Measurements from ENCODE around the gene INKA1.

The INKA1 gene

GRCh38 chr3:49785565-49786356, 17.3 kb upstream of the INKA1 start:
- in situ Hi-C loops (cut with MboI; ENCODE audit: low pct_unique_long_range_greater_than_20kb, low sequenced_read_pairs): no loop called here
- DNase-seq: peak; percentile 61

- in situ Hi-C loops (cut with MboI; ENCODE audit: low pct_unique_long_range_greater_than_20kb, low sequenced_read_pairs): no loop called here
- peak; percentile 99 for DNase-seq
Measured at GRCh38 chr3:49786357-49787181, 16.5 kb upstream of the INKA1 start, which contains the start of gene IP6K1. Gene IP6K1 (minus strand): TSS chr3:49786542. CDS start chr3:49748040, 38,502 bp downstream.

GRCh38 chr3:49787182-49787464, 15.9 kb upstream of the INKA1 start:
- in situ Hi-C loops (cut with MboI; ENCODE audit: low pct_unique_long_range_greater_than_20kb, low sequenced_read_pairs): no loop called here

DNA sequence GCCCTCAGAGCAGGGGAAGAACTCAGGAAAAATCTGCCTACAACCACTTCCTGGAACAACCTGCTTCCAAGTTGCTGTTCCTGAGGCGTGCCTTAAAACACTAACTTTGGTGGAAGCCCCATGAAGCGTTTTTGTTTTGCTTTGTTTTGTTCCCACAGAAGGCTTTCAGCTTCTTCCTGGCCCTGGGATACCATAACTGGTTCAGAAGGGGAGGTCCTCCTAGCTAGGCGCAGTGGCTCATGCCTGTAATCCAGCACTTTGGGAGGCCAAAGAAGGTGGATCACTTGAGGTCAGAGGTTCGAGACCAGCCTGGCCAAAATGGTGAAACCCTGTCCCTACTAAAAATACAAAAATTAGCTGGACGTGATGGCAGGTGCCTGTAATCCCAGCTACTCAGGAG, 15.5 kb upstream of the INKA1 start:
- in situ Hi-C loops (cut with MboI; ENCODE audit: low pct_unique_long_range_greater_than_20kb, low sequenced_read_pairs): no loop called here
- no peak for DNase-seq

More at GRCh38 chr3:49787182-49787464, 15.9 kb upstream of the INKA1 start:
- DNase-seq: no peak

DNA sequence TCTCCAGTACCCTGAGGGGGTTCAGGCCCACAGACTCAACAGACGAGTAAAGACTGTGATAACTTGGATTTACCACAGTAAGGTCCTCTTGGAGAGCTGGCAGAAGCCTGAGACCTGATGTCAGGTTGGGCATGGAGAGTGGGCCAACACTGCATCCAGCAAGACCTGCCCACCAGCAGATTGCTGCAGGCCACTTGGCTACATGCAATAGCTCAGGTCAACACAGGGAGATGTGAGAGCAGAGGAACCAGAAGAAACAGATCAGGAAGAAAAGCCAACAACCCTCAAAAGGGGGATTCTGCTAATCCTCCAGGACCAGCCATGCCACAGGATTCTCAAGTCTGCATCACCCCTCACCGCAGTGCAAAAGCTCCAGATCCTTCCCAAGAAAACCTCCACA, 15.0 kb upstream of the INKA1 start:
- in situ Hi-C loops (cut with MboI; ENCODE audit: low pct_unique_long_range_greater_than_20kb, low sequenced_read_pairs): no loop called here
- no peak for DNase-seq

- in situ Hi-C loops (cut with MboI; ENCODE audit: low pct_unique_long_range_greater_than_20kb, low sequenced_read_pairs): no loop called here
- no peak for DNase-seq
Measured at GRCh38 chr3:49790626-49791411, 12.2 kb upstream of the INKA1 start.

- no peak for DNase-seq
- in situ Hi-C loops (cut with MboI; ENCODE audit: low pct_unique_long_range_greater_than_20kb, low sequenced_read_pairs): no loop called here
Measured at GRCh38 chr3:49791571-49791970, 11.5 kb upstream of the INKA1 start.

GRCh38 chr3:49792371-49793150, 10.5 kb upstream of the INKA1 start:
- DNase-seq: no peak
- in situ Hi-C loops (cut with MboI; ENCODE audit: low pct_unique_long_range_greater_than_20kb, low sequenced_read_pairs): no loop called here

GRCh38 chr3:49793486-49794085, 9.5 kb upstream of the INKA1 start:
- in situ Hi-C loops (cut with MboI; ENCODE audit: low pct_unique_long_range_greater_than_20kb, low sequenced_read_pairs): no loop called here
- DNase-seq: no peak

DNA sequence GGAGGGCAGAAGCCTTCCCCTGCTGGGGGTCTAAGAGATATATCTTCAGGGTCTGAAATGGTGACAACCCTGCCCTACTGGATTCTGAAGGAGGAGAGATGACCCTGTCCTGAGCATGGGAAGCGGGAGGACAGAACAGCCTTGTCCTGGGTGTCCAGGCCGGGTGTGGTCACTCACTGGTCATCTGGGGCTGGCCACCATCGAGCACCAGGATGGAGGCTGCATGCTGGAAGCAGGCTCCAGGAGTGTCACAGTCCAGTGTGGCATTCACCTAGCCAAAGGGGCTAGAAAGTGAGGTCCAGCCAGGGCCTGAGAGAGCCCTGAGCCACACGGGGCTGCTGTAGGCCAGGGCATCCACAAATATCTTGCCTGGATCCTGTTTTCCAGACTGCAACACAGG, 8.6 kb upstream of the INKA1 start:
- no peak for DNase-seq
- in situ Hi-C loops (cut with MboI; ENCODE audit: low pct_unique_long_range_greater_than_20kb, low sequenced_read_pairs): no loop called here

- in situ Hi-C loops (cut with MboI; ENCODE audit: low pct_unique_long_range_greater_than_20kb, low sequenced_read_pairs): no loop called here
- no peak for DNase-seq
Measured at GRCh38 chr3:49794926-49795905, 7.8 kb upstream of the INKA1 start.

DNA sequence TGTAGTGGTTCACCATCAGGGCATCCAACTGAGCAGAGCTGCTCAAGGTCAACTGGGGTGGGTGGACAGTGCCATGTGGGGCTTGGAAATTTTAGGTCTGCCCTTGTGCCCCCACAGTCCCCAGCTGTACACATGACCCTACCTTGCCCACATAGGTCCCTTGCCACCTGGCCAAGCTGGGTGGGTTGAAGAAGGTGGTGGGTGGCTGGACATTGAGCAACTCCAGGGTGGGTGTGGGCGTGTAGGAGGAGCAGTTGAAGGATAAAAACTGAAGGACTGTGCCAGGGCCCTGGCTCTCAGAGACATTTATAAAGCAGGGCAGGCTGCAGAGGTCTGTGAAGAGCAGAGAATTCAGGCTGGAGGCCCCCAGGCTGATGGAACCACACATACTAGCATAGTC, 4.0 kb upstream of the INKA1 start:
- in situ Hi-C loops (cut with MboI; ENCODE audit: low pct_unique_long_range_greater_than_20kb, low sequenced_read_pairs): no loop called here
- no peak for DNase-seq

DNA sequence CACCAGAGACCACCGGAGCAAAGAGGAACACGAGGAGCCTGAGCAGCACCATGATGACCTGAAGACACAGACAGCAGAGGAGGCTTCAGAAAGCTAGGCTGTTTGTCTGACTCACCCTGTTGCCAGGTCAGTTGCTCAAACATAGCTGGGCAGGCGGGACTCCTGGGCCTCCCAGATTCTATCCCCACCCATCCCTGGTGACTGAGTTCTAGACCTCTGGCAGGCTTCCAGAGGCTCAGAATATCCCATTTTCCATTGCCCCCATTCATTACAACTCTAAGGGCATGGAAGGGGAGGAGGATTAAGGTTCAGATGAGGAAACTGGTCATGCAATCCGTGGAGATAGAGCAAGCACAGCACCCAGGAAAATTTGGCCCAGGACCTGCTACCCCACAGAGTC, 3.3 kb upstream of the INKA1 start, which contains the start of gene CDHR4:
Gene CDHR4, minus strand, starts transcription at position 113 of the 400 bp plus-strand sequence. Its CDS starts 61 bp downstream, at position 52.
- DNase-seq: no peak
- in situ Hi-C loops (cut with MboI; ENCODE audit: low pct_unique_long_range_greater_than_20kb, low sequenced_read_pairs): no loop called here

GRCh38 chr3:49801160-49801559, 1.9 kb upstream of the INKA1 start:
- no peak for DNase-seq
- in situ Hi-C loops (cut with MboI; ENCODE audit: low pct_unique_long_range_greater_than_20kb, low sequenced_read_pairs): no loop called here

GRCh38 chr3:49803465-49804140, 542 bp downstream of the INKA1 start:
- in situ Hi-C loops (cut with MboI; ENCODE audit: low pct_unique_long_range_greater_than_20kb, low sequenced_read_pairs): no loop called here
- peak; percentile 70 for DNase-seq

GRCh38 chr3:49804141-49805041, 1.3 kb downstream of the INKA1 start:
- in situ Hi-C loops (cut with MboI; ENCODE audit: low pct_unique_long_range_greater_than_20kb, low sequenced_read_pairs): no loop called here

More at GRCh38 chr3:49804141-49805041, 1.3 kb downstream of the INKA1 start:
- DNase-seq: peak; percentile 33

Data from KBM-7 (cell line).